DND-41 (cell line): ENCODE results near the gene LGALS3.

Source experiments
- ATAC-seq: fragments of 200-7000 bp; cut with Tn5 transposase; 3 replicates; pipeline ENCODE4 v1.9.1; 2021; ENCODE audit warnings: low read depth; ENCODE audit not compliant: insufficient read depth
- DNase-seq: peaks from one replicate; pipeline ENCODE4 v3.0.0-alpha.2; 2020
- H2AFZ ChIP-seq: 2 replicates; pipeline ENCODE4 v1.6.0; 2012; ENCODE audit warnings: low read depth, low read length
- H3K27ac ChIP-seq: 2 replicates; pipeline ENCODE4 v1.5.1; 2012; ENCODE audit warnings: low read length, inconsistent platforms
- H3K27me3 ChIP-seq: fragments of 200-600 bp; sonication (generic); 2 replicates; pipeline ENCODE4 v1.6.0; 2012; ENCODE audit warnings: low read length, mild to moderate bottlenecking, inconsistent platforms; ENCODE audit not compliant: insufficient read depth, poor library complexity
- H3K36me3 ChIP-seq: 2 replicates; pipeline ENCODE4 v1.5.1; 2012; ENCODE audit warnings: low read length, inconsistent platforms; ENCODE audit not compliant: insufficient read depth
- H3K4me1 ChIP-seq: 2 replicates; pipeline ENCODE4 v1.5.1; 2012; ENCODE audit warnings: mild to moderate bottlenecking, low read length; ENCODE audit not compliant: insufficient read depth
- H3K4me2 ChIP-seq: 2 replicates; pipeline ENCODE4 v1.6.0; 2012; ENCODE audit warnings: mild to moderate bottlenecking, moderate library complexity, low read length, inconsistent platforms; ENCODE audit not compliant: insufficient read depth
- H3K4me3 ChIP-seq, 2 experiments: fragments of 200-600 bp in 1 of 2; shearing (Covaris generic) in 1 of 2; 2 replicates each; pipeline ENCODE4 v1.5.1; 2012 to 2016; ENCODE audit warnings: inconsistent platforms in 2 of 2, low read length in 2 of 2, mild to moderate bottlenecking in 2 of 2, low read depth in 1 of 2, moderate library complexity in 1 of 2
- H3K79me2 ChIP-seq: 2 replicates; pipeline ENCODE4 v1.6.0; 2012; ENCODE audit warnings: low read length, inconsistent platforms; ENCODE audit not compliant: insufficient read depth
- H3K9ac ChIP-seq: 2 replicates; pipeline ENCODE4 v1.6.0; 2012; ENCODE audit warnings: low read depth, mild to moderate bottlenecking, inconsistent platforms, low read length, moderate library complexity
- H3K9me3 ChIP-seq: 2 replicates; pipeline ENCODE4 v1.5.1; 2012; ENCODE audit warnings: low read length, moderate library complexity, mild to moderate bottlenecking, inconsistent platforms; ENCODE audit not compliant: insufficient read depth, severe bottlenecking
- H4K20me1 ChIP-seq: 2 replicates; pipeline ENCODE4 v1.6.0; 2012; ENCODE audit warnings: low read length; ENCODE audit not compliant: insufficient read depth
- CTCF ChIP-seq: IDR thresholded peaks from 2 replicates; pipeline ENCODE4 v1.5.1; 2012; ENCODE audit warnings: borderline replicate concordance, low read length, moderate library complexity, mild to moderate bottlenecking; ENCODE audit not compliant: poor library complexity, severe bottlenecking; ENCODE audit errors: extremely low read depth
- EZH2 ChIP-seq: IDR thresholded peaks from 3 replicates; pipeline ENCODE4 v1.6.1; 2012; ENCODE audit warnings: borderline replicate concordance, low read depth, mild to moderate bottlenecking, moderate library complexity, low read length, inconsistent platforms; ENCODE audit not compliant: severe bottlenecking

The LGALS3 gene

GRCh38 chr14:55188686-55189295 is 59.7 kb downstream of the LGALS3 start:
- Histone ChIP-seq H3K79me2 (peaks cover 54% of the 10 kb centered on the region), H3K27ac (no peak overlapping the region), H2AFZ (no peak overlapping the region), H3K9me3 (no peaks in the 10 kb centered on the region), H4K20me1 (no peaks in the 10 kb centered on the region), H3K4me3 (no peak overlapping the region; a peak in 1 of 4 replicates), H3K27me3 (no peaks in the 10 kb centered on the region), H3K4me1 (peaks cover 28% of the 10 kb centered on the region), H3K4me2 (peak overlapping the region; percentile 78; the same call in 1 of the 2 replicates), H3K9ac (no peak overlapping the region), H3K36me3 (peaks cover 20% of the 10 kb centered on the region)
- DNase-seq (no peak), ATAC-seq (no peak)
- TF ChIP-seq CTCF (no peak), EZH2 (no peak)

- Histone ChIP-seq H3K4me2 (peak overlapping the region; percentile 78), H3K4me3 (peak overlapping the region; percentile 71 to 74), H2AFZ (peak overlapping the region; percentile 82), H3K27ac (peak overlapping the region; percentile 77), H3K9me3 (no peaks in the 10 kb centered on the region), H3K36me3 (peaks cover 15% of the 10 kb centered on the region), H3K79me2 (peaks cover 49% of the 10 kb centered on the region), H3K27me3 (no peaks in the 10 kb centered on the region), H3K4me1 (peaks cover 28% of the 10 kb centered on the region), H3K9ac (peak overlapping the region; percentile 75), H4K20me1 (no peaks in the 10 kb centered on the region)
- no peak for TF ChIP-seq CTCF
- no peak for TF ChIP-seq EZH2
- DNase-seq (no peak), ATAC-seq (no peak; the same call in 2 of the 3 replicates)
These were observed 61.8 kb downstream of the LGALS3 start for GRCh38 chr14:55190906-55191202.

DNA sequence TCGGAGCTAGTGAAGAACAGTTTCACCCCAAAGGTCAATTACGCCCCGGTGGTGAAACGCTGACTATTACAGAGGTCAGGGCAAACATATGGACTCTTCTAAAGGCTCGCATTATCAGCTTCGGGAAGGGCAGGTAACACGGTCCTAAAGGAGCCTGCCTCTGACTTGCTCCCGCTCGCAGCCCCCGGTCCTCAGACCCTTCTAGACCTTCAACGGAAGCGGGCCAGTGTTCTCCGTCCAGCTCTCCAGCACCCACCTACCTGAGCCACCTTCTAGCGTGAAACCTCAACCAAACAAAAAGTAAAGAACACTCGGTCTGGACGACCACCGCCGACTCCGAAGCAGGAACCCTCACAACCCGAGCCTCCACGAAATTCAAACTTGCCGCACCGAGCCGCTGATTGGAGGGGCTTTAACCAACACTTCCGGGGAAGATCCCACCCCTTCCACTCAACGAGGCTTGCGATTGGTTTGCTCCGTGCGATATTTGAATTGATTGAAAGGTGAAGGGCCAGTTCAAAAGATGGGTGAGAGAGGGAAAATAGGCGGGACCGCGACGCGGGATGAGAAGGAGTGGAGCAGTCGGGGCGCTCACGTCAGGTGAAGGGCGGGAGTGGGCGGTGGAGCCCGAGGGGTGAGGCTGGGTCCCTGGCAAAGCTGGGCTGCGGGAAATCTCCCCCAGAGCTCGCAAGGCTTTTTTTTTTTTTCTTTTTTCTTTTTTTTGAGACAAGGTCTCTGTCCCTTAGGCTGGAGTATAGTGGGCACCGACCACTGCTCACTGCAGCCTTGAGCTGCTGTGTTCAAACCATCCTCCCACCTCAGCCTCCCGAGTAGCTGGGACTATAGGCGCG is 62.4 kb downstream of the LGALS3 start, which contains the start of gene DLGAP5:
DLGAP5 (minus strand) TSS at position 383 of the 851 bp plus-strand sequence. CDS start 2,406 bp downstream, outside the sequence.
- Histone ChIP-seq H3K27me3 (no peaks in the 10 kb centered on the region), H2AFZ (peak within 1 kb of the TSS; percentile 88), H3K36me3 (peaks cover 14% of the 10 kb centered on the region), H3K9me3 (no peaks in the 10 kb centered on the region), H3K4me1 (peaks cover 28% of the 10 kb centered on the region), H3K4me2 (peak within 1 kb of the TSS; percentile 78), H3K27ac (peak within 1 kb of the TSS; percentile 77), H3K9ac (peak within 1 kb of the TSS; percentile 75), H3K79me2 (peaks cover 47% of the 10 kb centered on the region), H4K20me1 (no peaks in the 10 kb centered on the region), H3K4me3 (peak within 1 kb of the TSS; percentile 71 to 74)
- peak; percentile 95 for ATAC-seq
- DNase-seq: peak; percentile 97
- TF ChIP-seq CTCF (no peak), EZH2 (no peak)
